CD4-positive, alpha-beta T cell treated with Interleukin-1 beta for 1 hour (primary cell): ENCODE results near the gene RHOV.

ENCODE experiments used
- DNase-seq, 2 donors: peaks; one replicate each; pipeline ENCODE4 v3.0.0-alpha.2; 2020 to 2022

The RHOV gene

GRCh38 chr15:40902605-40903561 lies 28.8 kb upstream of the RHOV start:
- peak in 1 of 2 donors; percentile 61 for DNase-seq

- no peak for DNase-seq
These were observed 27.0 kb upstream of the RHOV start for GRCh38 chr15:40901053-40901443.

GRCh38 chr15:40900256-40901052 lies 26.4 kb upstream of the RHOV start:
- DNase-seq = no peak

GRCh38 chr15:40899536-40900207 lies 25.6 kb upstream of the RHOV start:
- no peak for DNase-seq

- peak; percentile 65 to 69 for DNase-seq
These were observed 20.8 kb upstream of the RHOV start for GRCh38 chr15:40894681-40895448.

DNA sequence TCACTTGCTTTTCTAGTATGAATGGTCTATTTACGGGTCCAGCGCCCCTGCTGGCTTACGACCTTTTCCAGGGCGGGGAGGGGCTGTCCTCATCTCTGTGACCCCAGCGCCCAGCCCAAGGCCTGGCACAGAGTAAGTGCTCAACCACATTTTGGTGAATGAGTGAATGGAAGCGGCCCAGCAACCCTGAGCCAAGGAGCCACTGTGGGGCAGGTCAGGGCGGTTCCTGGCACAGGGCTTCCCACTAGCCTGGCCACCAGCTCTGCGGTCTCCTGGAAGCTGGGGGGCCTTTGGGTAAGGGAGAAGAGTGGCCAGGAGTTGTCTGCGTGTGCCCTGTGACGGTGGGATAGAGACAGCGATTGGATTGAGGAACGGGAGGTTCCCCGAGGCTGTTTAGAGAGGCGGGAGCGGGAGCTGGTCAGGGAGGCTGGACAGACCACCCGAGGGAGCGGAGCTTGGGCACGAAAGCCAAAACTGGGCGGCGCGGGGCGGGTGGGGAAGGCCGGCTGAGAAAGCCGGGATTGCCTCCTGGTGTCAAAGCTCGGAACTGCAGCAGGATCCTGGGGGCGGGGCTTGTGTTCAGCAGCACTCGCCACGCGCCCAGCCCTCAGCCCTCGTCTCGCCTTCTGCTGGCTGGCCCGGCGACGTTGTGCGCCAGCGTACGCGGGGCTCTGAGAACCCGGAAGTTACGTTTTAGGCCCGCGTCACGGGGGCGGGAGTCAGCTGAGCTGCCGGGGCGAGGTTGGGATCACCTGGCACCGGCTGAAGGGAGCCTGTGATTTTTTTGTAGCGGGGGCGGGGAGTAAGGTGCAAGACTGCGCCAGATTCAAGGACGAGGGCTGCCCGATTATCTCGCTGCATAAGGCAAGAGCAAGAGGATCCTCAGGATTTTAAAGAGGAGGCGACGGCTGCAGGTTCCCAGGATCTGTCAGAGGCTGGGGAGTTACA lies 20.0 kb upstream of the RHOV start, which contains the start of gene VPS18:
Gene VPS18 (plus strand): TSS at position 718 of the 948 bp plus-strand sequence. CDS start 319 bp downstream, outside the sequence.
- peak; percentile 98 for DNase-seq

- peak in 1 of 2 donors; percentile 9 for DNase-seq
These were observed 19.1 kb upstream of the RHOV start for GRCh38 chr15:40893019-40893670.

- no peak for DNase-seq
These were observed 18.5 kb upstream of the RHOV start for GRCh38 chr15:40892447-40893012.

DNA sequence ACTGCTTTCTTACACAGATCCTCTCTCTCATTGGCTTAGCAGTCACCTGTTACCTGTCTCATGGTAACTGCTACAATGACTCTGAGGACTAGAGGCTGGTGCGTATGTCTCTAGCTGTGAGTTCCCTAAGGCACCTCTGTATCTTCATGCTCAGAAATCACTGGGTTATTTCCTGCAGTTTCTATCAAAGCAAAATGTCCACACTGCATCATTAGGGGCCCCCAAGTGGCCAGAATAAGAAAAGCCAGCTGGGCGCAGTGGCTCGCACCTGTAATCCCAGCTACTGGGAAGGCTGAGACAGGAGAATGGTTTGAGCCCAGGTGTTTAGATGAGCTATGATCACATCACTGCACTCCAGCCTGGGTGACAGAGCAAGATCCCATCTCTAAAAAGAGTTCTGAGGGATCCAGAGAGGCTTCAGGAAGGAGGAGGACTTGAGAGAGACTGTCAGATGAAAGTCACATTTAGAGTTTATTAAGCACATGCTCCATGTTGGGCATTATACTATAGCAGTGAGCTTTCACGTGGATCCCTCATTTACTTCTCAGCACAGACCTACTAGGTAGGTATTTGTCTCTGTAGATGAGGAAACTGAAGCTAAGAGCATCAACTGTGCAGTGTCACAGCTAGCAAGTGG lies 17.9 kb upstream of the RHOV start:
- DNase-seq = peak; percentile 26 to 50

DNA sequence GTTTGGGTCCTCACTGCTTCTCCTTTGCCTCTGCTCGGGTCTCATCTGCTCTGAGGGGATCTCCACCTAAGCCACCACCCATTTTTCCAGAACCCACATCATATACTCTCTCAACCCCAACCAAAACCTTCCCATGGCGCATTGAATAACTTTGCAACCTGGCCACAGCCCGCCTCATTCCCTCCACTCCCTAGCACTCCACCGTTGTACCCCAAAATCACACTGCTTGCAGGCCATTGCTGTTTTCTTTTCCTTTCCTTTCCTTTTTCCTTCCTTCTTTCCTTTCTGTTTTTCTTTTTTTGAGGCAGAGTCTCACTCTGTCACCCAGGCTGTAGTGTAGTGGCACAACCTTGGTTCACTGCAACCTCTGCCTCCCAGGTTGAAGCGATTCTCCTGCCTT lies 17.1 kb upstream of the RHOV start:
- no peak for DNase-seq

GRCh38 chr15:40889112-40889511 lies 15.1 kb upstream of the RHOV start:
- no peak for DNase-seq

- DNase-seq = no peak
These were observed 12.6 kb upstream of the RHOV start for GRCh38 chr15:40886586-40886985.

DNA sequence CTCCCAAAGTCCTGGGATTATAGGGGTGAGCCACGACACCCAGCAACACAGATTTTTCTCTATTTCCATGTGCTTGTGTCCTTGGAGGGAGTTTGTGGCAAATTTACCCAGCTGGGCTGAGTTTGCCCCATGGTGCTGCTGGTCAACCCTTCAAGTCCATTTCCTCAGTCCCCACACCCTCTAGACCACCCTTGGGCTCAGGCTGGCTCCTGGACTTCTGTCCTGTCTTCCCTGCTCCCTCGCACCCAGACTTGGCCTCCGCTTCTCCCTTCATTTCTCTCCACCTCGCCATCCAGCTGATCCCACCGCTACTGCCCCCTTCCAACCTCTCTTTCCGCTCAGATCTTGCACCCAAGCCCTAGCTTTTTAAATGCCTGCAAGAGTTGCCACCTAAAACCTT lies 7.3 kb upstream of the RHOV start:
- no peak for DNase-seq

- DNase-seq = no peak
These were observed 5.6 kb upstream of the RHOV start for GRCh38 chr15:40879609-40880008.

GRCh38 chr15:40878785-40879184 lies 4.8 kb upstream of the RHOV start:
- DNase-seq = no peak

- no peak for DNase-seq
These were observed 3.7 kb upstream of the RHOV start for GRCh38 chr15:40877694-40878093.

DNA sequence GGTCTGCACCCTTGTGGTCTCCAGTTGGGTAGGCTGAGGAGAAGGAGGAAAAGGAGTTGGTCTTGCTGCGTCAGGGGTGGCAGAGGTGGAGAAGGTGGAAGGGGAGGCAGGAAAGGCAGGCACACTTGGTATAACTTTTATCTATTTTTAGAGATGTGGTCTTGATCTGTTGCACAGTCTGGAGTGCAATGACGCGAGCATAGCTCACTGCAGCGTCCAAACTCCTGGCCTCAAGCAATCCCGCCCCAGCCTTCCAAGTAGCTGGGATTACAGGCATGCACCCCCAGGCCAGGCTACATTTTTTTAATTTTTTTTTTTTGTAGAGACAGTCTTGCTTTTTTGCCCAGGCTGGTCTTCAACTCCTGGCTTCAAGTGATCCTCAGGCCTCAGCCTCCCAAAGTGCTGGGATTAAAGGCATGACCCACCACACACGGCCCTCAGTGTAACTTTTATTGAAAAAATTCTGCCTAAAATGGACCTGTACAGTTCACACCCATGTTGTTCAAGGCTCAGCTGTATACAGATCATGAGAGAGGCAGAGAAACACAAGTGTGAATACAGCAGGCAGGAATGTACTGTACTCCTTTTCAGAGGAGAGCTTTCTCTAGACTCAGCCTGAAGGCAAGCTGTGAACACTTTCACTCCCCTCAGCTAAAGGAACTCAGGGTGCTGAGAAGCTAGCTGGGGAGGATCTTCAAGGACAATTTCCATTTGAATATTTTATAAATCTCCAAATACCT lies 2.1 kb upstream of the RHOV start:
- no peak for DNase-seq

GRCh38 chr15:40872791-40873693 lies 992 bp downstream of the RHOV start:
- no peak for DNase-seq
